ENCODE measurements around the gene UNC13D. TPM values are rescaled to one million over a fixed set of nuclear protein-coding genes. Genes with fewer than 3 reads are reported as not detected.

Gene UNC13D
- total and polyA plus RNA-seq, 4 donors, result 56.6 to 110 (median 73.2) TPM

DNA sequence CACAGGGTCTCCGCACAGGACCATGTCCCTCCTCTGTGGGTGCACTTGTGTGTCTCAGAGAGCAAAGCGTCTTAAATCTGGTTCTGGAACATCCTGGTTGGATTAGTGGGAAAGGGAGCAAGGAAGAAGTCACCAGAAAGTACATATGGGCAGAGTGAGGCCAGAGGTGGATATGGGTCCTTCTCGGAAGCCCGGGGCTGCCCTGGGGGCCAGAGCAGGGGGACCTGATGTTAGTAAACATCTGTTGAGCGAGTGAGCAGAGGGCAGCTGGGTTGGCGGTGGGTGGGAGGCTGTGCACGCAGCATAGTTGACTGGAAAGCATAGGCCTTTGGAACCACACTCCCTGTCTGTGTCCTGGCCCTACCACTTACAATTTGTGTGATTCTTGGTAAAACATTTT, 22.7 kb downstream of the UNC13D start:
- no peak for DNase-seq
- WGBS, 2 donors, result 95 to 96% methylated on average over 7 of the region's 7 CpGs
- Histone ChIP-seq H3K27me3 (ENCODE audit: control insufficient read depth in 3 of 3, insufficient read depth in 3 of 3, low read length in 2 of 3) (no peaks in the 10 kb centered on the region), H3K4me3 (no peak overlapping the region), H3K27ac (ENCODE audit: low read depth in 1 of 2, low read length in 1 of 2) (no peak overlapping the region), H3K9ac (ENCODE audit: insufficient read depth in 1 of 2, low read length in 2 of 2) (no peak overlapping the region), H3K4me1 (ENCODE audit: control insufficient read depth in 5 of 5, insufficient read depth in 5 of 5, low read length in 5 of 5) (peaks cover 0 to 4% (median 0%) of the 10 kb centered on the region in 5 donors), H3K36me3 (ENCODE audit: control insufficient read depth in 4 of 4, insufficient read depth in 4 of 4, low read length in 4 of 4) (peaks cover 5 to 86% (median 40%) of the 10 kb centered on the region in 4 donors), H3K9me3 (ENCODE audit: control insufficient read depth in 4 of 4, insufficient read depth in 3 of 4, low read length in 3 of 4) (no peaks in the 10 kb centered on the region)
- TF ChIP-seq, protein P1, sequence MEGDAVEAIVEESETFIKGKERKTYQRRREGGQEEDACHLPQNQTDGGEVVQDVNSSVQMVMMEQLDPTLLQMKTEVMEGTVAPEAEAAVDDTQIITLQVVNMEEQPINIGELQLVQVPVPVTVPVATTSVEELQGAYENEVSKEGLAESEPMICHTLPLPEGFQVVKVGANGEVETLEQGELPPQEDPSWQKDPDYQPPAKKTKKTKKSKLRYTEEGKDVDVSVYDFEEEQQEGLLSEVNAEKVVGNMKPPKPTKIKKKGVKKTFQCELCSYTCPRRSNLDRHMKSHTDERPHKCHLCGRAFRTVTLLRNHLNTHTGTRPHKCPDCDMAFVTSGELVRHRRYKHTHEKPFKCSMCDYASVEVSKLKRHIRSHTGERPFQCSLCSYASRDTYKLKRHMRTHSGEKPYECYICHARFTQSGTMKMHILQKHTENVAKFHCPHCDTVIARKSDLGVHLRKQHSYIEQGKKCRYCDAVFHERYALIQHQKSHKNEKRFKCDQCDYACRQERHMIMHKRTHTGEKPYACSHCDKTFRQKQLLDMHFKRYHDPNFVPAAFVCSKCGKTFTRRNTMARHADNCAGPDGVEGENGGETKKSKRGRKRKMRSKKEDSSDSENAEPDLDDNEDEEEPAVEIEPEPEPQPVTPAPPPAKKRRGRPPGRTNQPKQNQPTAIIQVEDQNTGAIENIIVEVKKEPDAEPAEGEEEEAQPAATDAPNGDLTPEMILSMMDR (IDR thresholded peaks at IDR 0.05; ENCODE audit: control extremely low read depth, extremely low read depth), result no peak
- no peak for ATAC-seq (ENCODE audit: insufficient read depth, low FRiP score)

- TF ChIP-seq, protein P1 (IDR thresholded peaks at IDR 0.05; ENCODE audit: control extremely low read depth, extremely low read depth), result no peak
- H3K9ac ChIP-seq (ENCODE audit: insufficient read depth in 1 of 2, low read length in 2 of 2), result no peak overlapping the region
- H3K4me3 ChIP-seq, result no peak overlapping the region
- H3K27me3 ChIP-seq (ENCODE audit: control insufficient read depth in 3 of 3, insufficient read depth in 3 of 3, low read length in 2 of 3), result no peaks in the 10 kb centered on the region
- H3K36me3 ChIP-seq (ENCODE audit: control insufficient read depth in 4 of 4, insufficient read depth in 4 of 4, low read length in 4 of 4), result peaks cover 6 to 84% (median 45%) of the 10 kb centered on the region in 4 donors
- no peak overlapping the region for H3K27ac ChIP-seq (ENCODE audit: low read depth in 1 of 2, low read length in 1 of 2)
- ATAC-seq (ENCODE audit: insufficient read depth, low FRiP score) (no peak), DNase-seq (no peak)
- no peaks in the 10 kb centered on the region for H3K9me3 ChIP-seq (ENCODE audit: control insufficient read depth in 4 of 4, insufficient read depth in 3 of 4, low read length in 3 of 4)
- peaks cover 0 to 4% (median 0%) of the 10 kb centered on the region in 5 donors for H3K4me1 ChIP-seq (ENCODE audit: control insufficient read depth in 5 of 5, insufficient read depth in 5 of 5, low read length in 5 of 5)
- WGBS, 2 donors, result 85 to 88% methylated on average over 21 of the region's 21 CpGs
Measured at GRCh38 chr17:75820094-75821080, 23.8 kb downstream of the UNC13D start.

- no peak overlapping the region for H3K9ac ChIP-seq (ENCODE audit: insufficient read depth in 1 of 2, low read length in 2 of 2)
- H3K36me3 ChIP-seq (ENCODE audit: control insufficient read depth in 4 of 4, insufficient read depth in 4 of 4, low read length in 4 of 4), result peaks cover 8 to 85% (median 51%) of the 10 kb centered on the region in 4 donors
- DNase-seq (no peak), ATAC-seq (ENCODE audit: insufficient read depth, low FRiP score) (no peak)
- no peak overlapping the region for H3K4me3 ChIP-seq
- no peaks in the 10 kb centered on the region for H3K27me3 ChIP-seq (ENCODE audit: control insufficient read depth in 3 of 3, insufficient read depth in 3 of 3, low read length in 2 of 3)
- peaks cover 0 to 4% (median 0%) of the 10 kb centered on the region in 5 donors for H3K4me1 ChIP-seq (ENCODE audit: control insufficient read depth in 5 of 5, insufficient read depth in 5 of 5, low read length in 5 of 5)
- H3K9me3 ChIP-seq (ENCODE audit: control insufficient read depth in 4 of 4, insufficient read depth in 3 of 4, low read length in 3 of 4), result no peaks in the 10 kb centered on the region
- TF ChIP-seq, protein P1 (IDR thresholded peaks at IDR 0.05; ENCODE audit: control extremely low read depth, extremely low read depth), result no peak
- 89 to 90% methylated on average over 15 to 16 of the region's 16 CpGs for WGBS, 2 donors
- no peak overlapping the region for H3K27ac ChIP-seq (ENCODE audit: low read depth in 1 of 2, low read length in 1 of 2)
Measured at GRCh38 chr17:75819678-75820077, 24.5 kb downstream of the UNC13D start.
